SK-N-SH treated with all-trans-retinoic acid at 6 μM for 48 hours (cell line): ENCODE data around the gene TTLL13.

ENCODE experiments used
- ATAC-seq: fragments of 200-7000 bp; cut with Tn5 transposase; 3 replicates; pipeline ENCODE4 v1.9.1; 2020; ENCODE audit warnings: mild to moderate bottlenecking, moderate library complexity
- ARNTL ChIP-seq: fragments of 450-650 bp; formaldehyde crosslinking; IDR thresholded peaks from 2 replicates; pipeline ENCODE4 v1.5.0; 2020; ENCODE audit warnings: low read depth, mild to moderate bottlenecking, moderate library complexity, borderline replicate concordance
- CREB5 ChIP-seq: fragments of 250-450 bp; sonication (Bioruptor Pico); IDR thresholded peaks from 2 replicates; pipeline ENCODE4 v1.5.1; 2020; ENCODE audit warnings: low read depth, mild to moderate bottlenecking, moderate library complexity
- CSDC2 ChIP-seq: fragments of 250-450 bp; sonication (Bioruptor Pico); IDR thresholded peaks from 2 replicates; pipeline ENCODE4 v1.5.0; 2020; ENCODE audit warnings: mild to moderate bottlenecking, moderate library complexity
- ESRRG ChIP-seq: fragments of 250-450 bp; sonication (Bioruptor Pico); IDR thresholded peaks from 2 replicates; pipeline ENCODE4 v1.6.1; 2021; ENCODE audit warnings: mild to moderate bottlenecking
- GLIS3 ChIP-seq: fragments of 250-450 bp; sonication (Bioruptor Pico); IDR thresholded peaks from 2 replicates; pipeline ENCODE4 v1.5.0; 2020; ENCODE audit warnings: mild to moderate bottlenecking, moderate library complexity
- ISL1 ChIP-seq: fragments of 250-450 bp; sonication (Bioruptor Pico); IDR thresholded peaks from 2 replicates; pipeline ENCODE4 v2.1.2; 2022; ENCODE audit warnings: mild to moderate bottlenecking, moderate library complexity
- OSR1 ChIP-seq: fragments of 250-450 bp; sonication (Bioruptor Pico); IDR thresholded peaks from 2 replicates; pipeline ENCODE4 v1.8.0; 2022; ENCODE audit warnings: moderate library complexity, mild to moderate bottlenecking, inconsistent platforms
- PPARA ChIP-seq: fragments of 250-450 bp; sonication (Bioruptor Pico); IDR thresholded peaks from 2 replicates; pipeline ENCODE4 v1.5.0; 2020; ENCODE audit warnings: mild to moderate bottlenecking, borderline replicate concordance
- TCF4 ChIP-seq: fragments of 250-450 bp; sonication (Bioruptor Pico); IDR thresholded peaks from 2 replicates; pipeline ENCODE4 v1.8.0; 2021; ENCODE audit warnings: mild to moderate bottlenecking, moderate library complexity, borderline replicate concordance
- ZC3H10 ChIP-seq: fragments of 250-450 bp; sonication (Bioruptor Pico); IDR thresholded peaks from 2 replicates; pipeline ENCODE4 v1.5.1; 2021; ENCODE audit warnings: mild to moderate bottlenecking, moderate library complexity
- ZFP3 ChIP-seq: fragments of 250-450 bp; sonication (Bioruptor Pico); IDR thresholded peaks from 2 replicates; pipeline ENCODE4 v1.5.0; 2020; ENCODE audit warnings: mild to moderate bottlenecking, moderate library complexity
- ZFP30 ChIP-seq: fragments of 450-650 bp; formaldehyde crosslinking; IDR thresholded peaks from 2 replicates; pipeline ENCODE4 v1.5.0; 2022; ENCODE audit warnings: mild to moderate bottlenecking, moderate library complexity
- ZNF565 ChIP-seq: fragments of 450-650 bp; formaldehyde crosslinking; conservative IDR thresholded peaks from 2 replicates; pipeline ENCODE4 v1.5.0; 2020; ENCODE audit warnings: low read depth, mild to moderate bottlenecking, moderate library complexity
- ZNF8 ChIP-seq: fragments of 450-650 bp; formaldehyde crosslinking; IDR thresholded peaks from 2 replicates; pipeline ENCODE4 v1.5.0; 2020; ENCODE audit warnings: mild to moderate bottlenecking, moderate library complexity
- TF ChIP-seq, protein P1 (sequence below): fragments of 250-450 bp; sonication (Bioruptor Pico); IDR thresholded peaks from 2 replicates; pipeline ENCODE4 v1.8.0; 2021; ENCODE audit warnings: low read depth, mild to moderate bottlenecking, moderate library complexity, borderline replicate concordance
- TF ChIP-seq, protein P2 (sequence below): fragments of 250-450 bp; sonication (Bioruptor Pico); IDR thresholded peaks from 2 replicates; pipeline ENCODE4 v1.5.1; 2021; ENCODE audit warnings: mild to moderate bottlenecking, moderate library complexity
- TF ChIP-seq, protein P3 (sequence below): fragments of 250-450 bp; sonication (Bioruptor Pico); IDR thresholded peaks from 2 replicates; pipeline ENCODE4 v1.8.0; 2020; ENCODE audit warnings: mild to moderate bottlenecking, moderate library complexity, borderline replicate concordance
- TF ChIP-seq, protein P4 (sequence below): fragments of 250-450 bp; sonication (Bioruptor Pico); IDR thresholded peaks from 2 replicates; pipeline ENCODE4 v1.5.0; 2020; ENCODE audit warnings: mild to moderate bottlenecking, moderate library complexity

Gene TTLL13

GRCh38 chr15:90243943-90244639 lies 5.3 kb upstream of the TTLL13 start (continued):
- TF ChIP-seq, protein P1, sequence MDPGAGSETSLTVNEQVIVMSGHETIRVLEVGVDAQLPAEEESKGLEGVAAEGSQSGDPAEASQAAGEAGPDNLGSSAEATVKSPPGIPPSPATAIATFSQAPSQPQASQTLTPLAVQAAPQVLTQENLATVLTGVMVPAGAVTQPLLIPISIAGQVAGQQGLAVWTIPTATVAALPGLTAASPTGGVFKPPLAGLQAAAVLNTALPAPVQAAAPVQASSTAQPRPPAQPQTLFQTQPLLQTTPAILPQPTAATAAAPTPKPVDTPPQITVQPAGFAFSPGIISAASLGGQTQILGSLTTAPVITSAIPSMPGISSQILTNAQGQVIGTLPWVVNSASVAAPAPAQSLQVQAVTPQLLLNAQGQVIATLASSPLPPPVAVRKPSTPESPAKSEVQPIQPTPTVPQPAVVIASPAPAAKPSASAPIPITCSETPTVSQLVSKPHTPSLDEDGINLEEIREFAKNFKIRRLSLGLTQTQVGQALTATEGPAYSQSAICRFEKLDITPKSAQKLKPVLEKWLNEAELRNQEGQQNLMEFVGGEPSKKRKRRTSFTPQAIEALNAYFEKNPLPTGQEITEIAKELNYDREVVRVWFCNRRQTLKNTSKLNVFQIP (CRISPR knock-in tag): no peak
- TF ChIP-seq ZNF565 (no peak), ZFP3 (CRISPR knock-in tag) (no peak), PPARA (CRISPR knock-in tag) (no peak), TCF4 (no peak), ESRRG (no peak)

GRCh38 chr15:90248789-90249202 lies 560 bp upstream of the TTLL13 start:
- TF ChIP-seq CSDC2: no peak
- no peak for TF ChIP-seq GLIS3
- TF ChIP-seq ZNF565: no peak
- no peak for TF ChIP-seq ZC3H10 (CRISPR knock-in tag)
- TF ChIP-seq, protein P1 (CRISPR knock-in tag): no peak
- no peak for TF ChIP-seq ZFP30
- TF ChIP-seq, protein P2, sequence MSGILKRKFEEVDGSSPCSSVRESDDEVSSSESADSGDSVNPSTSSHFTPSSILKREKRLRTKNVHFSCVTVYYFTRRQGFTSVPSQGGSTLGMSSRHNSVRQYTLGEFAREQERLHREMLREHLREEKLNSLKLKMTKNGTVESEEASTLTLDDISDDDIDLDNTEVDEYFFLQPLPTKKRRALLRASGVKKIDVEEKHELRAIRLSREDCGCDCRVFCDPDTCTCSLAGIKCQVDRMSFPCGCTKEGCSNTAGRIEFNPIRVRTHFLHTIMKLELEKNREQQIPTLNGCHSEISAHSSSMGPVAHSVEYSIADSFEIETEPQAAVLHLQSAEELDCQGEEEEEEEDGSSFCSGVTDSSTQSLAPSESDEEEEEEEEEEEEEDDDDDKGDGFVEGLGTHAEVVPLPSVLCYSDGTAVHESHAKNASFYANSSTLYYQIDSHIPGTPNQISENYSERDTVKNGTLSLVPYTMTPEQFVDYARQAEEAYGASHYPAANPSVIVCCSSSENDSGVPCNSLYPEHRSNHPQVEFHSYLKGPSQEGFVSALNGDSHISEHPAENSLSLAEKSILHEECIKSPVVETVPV: no peak
- TF ChIP-seq ISL1 (CRISPR knock-in tag): no peak
- TF ChIP-seq CREB5 (CRISPR knock-in tag): no peak
- TF ChIP-seq, protein P3, sequence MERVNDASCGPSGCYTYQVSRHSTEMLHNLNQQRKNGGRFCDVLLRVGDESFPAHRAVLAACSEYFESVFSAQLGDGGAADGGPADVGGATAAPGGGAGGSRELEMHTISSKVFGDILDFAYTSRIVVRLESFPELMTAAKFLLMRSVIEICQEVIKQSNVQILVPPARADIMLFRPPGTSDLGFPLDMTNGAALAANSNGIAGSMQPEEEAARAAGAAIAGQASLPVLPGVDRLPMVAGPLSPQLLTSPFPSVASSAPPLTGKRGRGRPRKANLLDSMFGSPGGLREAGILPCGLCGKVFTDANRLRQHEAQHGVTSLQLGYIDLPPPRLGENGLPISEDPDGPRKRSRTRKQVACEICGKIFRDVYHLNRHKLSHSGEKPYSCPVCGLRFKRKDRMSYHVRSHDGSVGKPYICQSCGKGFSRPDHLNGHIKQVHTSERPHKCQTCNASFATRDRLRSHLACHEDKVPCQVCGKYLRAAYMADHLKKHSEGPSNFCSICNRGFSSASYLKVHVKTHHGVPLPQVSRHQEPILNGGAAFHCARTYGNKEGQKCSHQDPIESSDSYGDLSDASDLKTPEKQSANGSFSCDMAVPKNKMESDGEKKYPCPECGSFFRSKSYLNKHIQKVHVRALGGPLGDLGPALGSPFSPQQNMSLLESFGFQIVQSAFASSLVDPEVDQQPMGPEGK (CRISPR knock-in tag): no peak
- TF ChIP-seq, protein P4, sequence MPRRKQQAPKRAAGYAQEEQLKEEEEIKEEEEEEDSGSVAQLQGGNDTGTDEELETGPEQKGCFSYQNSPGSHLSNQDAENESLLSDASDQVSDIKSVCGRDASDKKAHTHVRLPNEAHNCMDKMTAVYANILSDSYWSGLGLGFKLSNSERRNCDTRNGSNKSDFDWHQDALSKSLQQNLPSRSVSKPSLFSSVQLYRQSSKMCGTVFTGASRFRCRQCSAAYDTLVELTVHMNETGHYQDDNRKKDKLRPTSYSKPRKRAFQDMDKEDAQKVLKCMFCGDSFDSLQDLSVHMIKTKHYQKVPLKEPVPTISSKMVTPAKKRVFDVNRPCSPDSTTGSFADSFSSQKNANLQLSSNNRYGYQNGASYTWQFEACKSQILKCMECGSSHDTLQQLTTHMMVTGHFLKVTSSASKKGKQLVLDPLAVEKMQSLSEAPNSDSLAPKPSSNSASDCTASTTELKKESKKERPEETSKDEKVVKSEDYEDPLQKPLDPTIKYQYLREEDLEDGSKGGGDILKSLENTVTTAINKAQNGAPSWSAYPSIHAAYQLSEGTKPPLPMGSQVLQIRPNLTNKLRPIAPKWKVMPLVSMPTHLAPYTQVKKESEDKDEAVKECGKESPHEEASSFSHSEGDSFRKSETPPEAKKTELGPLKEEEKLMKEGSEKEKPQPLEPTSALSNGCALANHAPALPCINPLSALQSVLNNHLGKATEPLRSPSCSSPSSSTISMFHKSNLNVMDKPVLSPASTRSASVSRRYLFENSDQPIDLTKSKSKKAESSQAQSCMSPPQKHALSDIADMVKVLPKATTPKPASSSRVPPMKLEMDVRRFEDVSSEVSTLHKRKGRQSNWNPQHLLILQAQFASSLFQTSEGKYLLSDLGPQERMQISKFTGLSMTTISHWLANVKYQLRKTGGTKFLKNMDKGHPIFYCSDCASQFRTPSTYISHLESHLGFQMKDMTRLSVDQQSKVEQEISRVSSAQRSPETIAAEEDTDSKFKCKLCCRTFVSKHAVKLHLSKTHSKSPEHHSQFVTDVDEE (CRISPR knock-in tag): no peak
- TF ChIP-seq ZFP3 (CRISPR knock-in tag): no peak
- TF ChIP-seq OSR1 (CRISPR knock-in tag): no peak
- TF ChIP-seq ZNF8: no peak
- ATAC-seq: peak; percentile 12; the same call in 2 of the 3 replicates

DNA sequence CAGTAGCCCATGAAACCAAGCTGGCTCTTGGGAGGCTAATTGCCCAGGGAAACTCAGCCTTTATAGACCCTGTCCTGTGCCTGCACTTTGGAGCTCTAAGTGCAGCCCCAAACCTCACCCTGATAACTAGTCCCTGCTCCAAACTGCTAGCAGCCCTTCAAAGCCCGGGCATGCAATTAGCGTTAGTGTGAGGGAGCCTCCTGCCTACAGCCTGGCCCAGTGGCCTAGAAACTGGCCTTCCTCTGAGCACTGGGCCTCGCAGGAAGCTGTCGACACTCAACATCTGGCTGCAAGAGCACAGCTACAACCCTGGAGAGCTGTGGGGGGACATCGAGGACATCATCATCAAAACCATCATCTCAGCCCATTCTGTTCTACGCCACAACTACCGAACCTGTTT lies 8.4 kb downstream of the TTLL13 start:
- TF ChIP-seq ARNTL (CRISPR knock-in tag) (no peak), ZFP30 (no peak)
- ATAC-seq: no peak
